Testis (tissue), 2 donors: ENCODE measurements around the gene ACTL8.

Source experiments
- CTCF ChIP-seq, 3 experiments: fragments of 450-650 bp in 2 of 3; fragments of 200-600 bp in 1 of 3; sonication (generic) in 1 of 3; IDR thresholded peaks; one replicate each; pipeline ENCODE4 v1.5.1; 2016 to 2019; ENCODE audit warnings: antibody characterized with exemption in 3 of 3, mild to moderate bottlenecking in 2 of 3, moderate library complexity in 1 of 3
- POLR2A ChIP-seq: fragments of 450-650 bp; IDR thresholded peaks from one replicate; pipeline ENCODE4 v1.6.1; 2017; ENCODE audit warnings: antibody characterized with exemption, mild to moderate bottlenecking, moderate library complexity

GRCh38 chr1:17735793-17736192 lies 19.3 kb upstream of the ACTL8 start:
- no peak for TF ChIP-seq CTCF (IDR thresholded peaks at IDR 0.05)
- TF ChIP-seq POLR2A: no peak
